SK-N-SH (cell line): Measurements from ENCODE around the gene SETD4.

Source experiments
- CHD2 ChIP-seq: fragments of 150-350 bp; IDR thresholded peaks from 2 replicates; pipeline ENCODE4 v1.6.1; 2018; ENCODE audit warnings: low read length; ENCODE audit not compliant: partially characterized antibody
- CTCF ChIP-seq: fragments of 200-600 bp; sonication (generic); IDR thresholded peaks from 2 replicates; pipeline ENCODE4 v1.6.1; 2017; ENCODE audit warnings: antibody characterized with exemption, mild to moderate bottlenecking, moderate library complexity
- EP300 ChIP-seq, 2 experiments: IDR thresholded peaks; 2 replicates each; pipeline versions ENCODE4 v1.4.0 to v1.6.1; 2012; ENCODE audit warnings: borderline replicate concordance in 1 of 2, low read depth in 1 of 2, low read length in 1 of 2
- EZH2phosphoT487 ChIP-seq: fragments of 200-600 bp; sonication (generic); IDR thresholded peaks from 2 replicates; pipeline ENCODE4 v1.6.1; 2017; ENCODE audit warnings: low read depth, mixed run types, mild to moderate bottlenecking, antibody characterized with exemption, moderate library complexity, borderline replicate concordance
- IRF3 ChIP-seq: fragments of 150-350 bp; IDR thresholded peaks from 2 replicates; pipeline ENCODE4 v1.6.1; 2016; ENCODE audit warnings: mild to moderate bottlenecking, low read depth, low read length
- MXI1 ChIP-seq: IDR thresholded peaks from 2 replicates; pipeline ENCODE4 v1.6.1; 2012; ENCODE audit warnings: mild to moderate bottlenecking, low read depth, low read length, improper control_type of control experiment
- NFIC ChIP-seq: IDR thresholded peaks from 2 replicates; pipeline ENCODE4 v1.4.0; 2012; ENCODE audit warnings: borderline replicate concordance
- RCOR1 ChIP-seq: fragments of 150-350 bp; IDR thresholded peaks from 2 replicates; pipeline ENCODE4 v1.6.1; 2017; ENCODE audit warnings: antibody characterized with exemption, low read length
- TAF1 ChIP-seq: IDR thresholded peaks from 2 replicates; pipeline ENCODE4 v1.6.1; 2012; ENCODE audit warnings: low read depth, mild to moderate bottlenecking, low read length, moderate library complexity, borderline replicate concordance
- YY1 ChIP-seq: IDR thresholded peaks from 2 replicates; pipeline ENCODE4 v1.4.0; 2012; ENCODE audit warnings: low read depth, mild to moderate bottlenecking

- TF ChIP-seq EP300 (IDR thresholded peaks at IDR 0.05; ENCODE audit: borderline replicate concordance in 1 of 2, low read depth in 1 of 2, low read length in 1 of 2) (no peak), CTCF (no peak), CHD2 (no peak), YY1 (no peak), MXI1 (no peak), EZH2phosphoT487 (no peak), NFIC (no peak), IRF3 (no peak), RCOR1 (no peak), TAF1 (no peak)
Measured at GRCh38 chr21:36070999-36071398, 10.7 kb upstream of the SETD4 start.
